GM18951 (cell line): Measurements from ENCODE around the gene PTK6.

ENCODE experiments used
- POLR2A ChIP-seq: IDR thresholded peaks from 4 replicates; pipeline ENCODE4 v1.6.1; 2011; ENCODE audit warnings: mild to moderate bottlenecking; ENCODE audit not compliant: insufficient read length, insufficient read depth; ENCODE audit errors: extremely low read depth
- in situ Hi-C: fragments of 300-500 bp; cut with MboI; formaldehyde crosslinking; loops from one replicate; pipeline ENCODE4 v1.12.0; 2022; ENCODE audit warnings: low sequenced_read_pairs, mixed read lengths, inconsistent platforms; ENCODE audit not compliant: unreplicated experiment

Gene PTK6

DNA sequence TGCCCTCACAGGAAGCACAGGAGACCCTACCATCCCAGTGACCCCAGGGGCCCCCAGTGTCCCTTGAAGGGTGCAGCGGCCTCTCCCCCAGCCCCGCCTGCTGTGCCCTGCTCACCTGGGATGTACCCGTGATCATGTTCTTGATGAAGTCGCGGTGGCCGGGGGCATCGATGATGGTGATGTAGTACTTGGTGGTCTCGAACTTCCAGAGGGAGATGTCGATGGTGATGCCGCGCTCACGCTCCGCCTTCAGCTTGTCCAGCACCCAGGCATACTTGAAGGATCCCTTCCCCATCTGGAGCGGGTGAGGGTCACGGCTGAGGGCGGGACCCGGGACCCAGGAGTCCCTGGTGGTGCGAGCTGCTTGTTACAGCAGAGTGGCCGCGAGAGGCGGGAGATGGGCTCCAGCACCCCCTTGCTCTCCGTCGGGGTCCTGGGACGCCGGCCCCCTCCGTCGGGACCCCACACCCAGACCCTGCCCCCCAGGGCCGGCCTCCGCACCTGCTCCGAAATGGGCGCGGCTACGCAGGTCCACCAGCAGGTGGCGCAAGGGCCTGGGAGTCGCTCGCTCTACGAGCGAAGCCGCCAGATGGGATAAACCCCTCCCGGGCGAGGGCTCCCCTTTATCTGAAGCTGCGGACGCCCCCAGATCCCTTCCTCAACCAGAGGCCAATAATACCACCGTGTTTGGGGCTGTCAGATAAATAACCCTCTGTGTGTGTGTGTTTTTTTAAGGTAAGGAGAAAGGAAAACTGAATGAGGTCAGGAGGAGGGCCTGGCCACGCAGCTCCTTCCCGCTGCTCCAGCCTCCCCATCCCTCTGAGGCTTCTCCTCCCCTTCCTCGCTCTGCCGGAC, 41.2 kb downstream of the PTK6 start:
- TF ChIP-seq POLR2A: no peak
- in situ Hi-C loops: no loop called here

- no peak for TF ChIP-seq POLR2A
- in situ Hi-C loops: no loop called here
Observed at GRCh38 chr20:63495167-63495720, 41.9 kb downstream of the PTK6 start.

DNA sequence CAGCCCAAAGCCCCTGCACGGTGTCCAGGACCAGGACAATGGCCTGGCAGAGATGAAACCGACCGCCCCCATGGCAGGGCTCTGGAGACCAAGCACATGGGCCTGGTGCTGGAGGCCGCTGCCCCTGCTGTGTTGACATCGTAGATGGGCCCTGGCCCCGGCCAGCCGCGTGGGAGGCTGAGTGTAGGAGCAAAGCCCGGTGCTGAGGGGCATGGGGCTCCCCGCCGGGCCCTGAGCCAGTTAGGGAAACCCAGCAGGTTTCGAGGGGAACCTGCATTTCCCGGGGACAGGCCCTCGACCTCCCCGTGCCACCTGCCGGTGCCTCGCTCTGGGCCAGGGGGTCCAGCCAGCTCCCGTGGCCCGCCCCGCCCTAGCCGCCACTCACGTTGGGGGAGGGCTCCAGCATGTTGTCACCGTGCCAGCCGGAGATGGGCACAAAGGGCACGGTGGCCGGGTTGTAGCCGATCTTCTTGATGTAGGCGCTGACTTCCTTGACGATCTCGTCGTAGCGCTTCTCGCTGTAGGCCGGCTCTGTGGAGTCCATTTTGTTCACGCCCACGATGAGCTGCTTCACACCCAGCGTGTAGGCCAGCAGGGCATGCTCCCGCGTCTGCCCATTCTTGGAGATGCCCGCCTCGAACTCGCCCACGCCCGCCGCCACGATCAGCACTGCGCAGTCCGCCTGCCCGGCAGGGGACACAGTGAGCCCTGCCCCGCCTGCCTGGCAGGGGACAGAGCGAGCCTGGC, 42.6 kb downstream of the PTK6 start:
- TF ChIP-seq POLR2A: no peak
- in situ Hi-C loops: no loop called here

- TF ChIP-seq POLR2A: no peak
- in situ Hi-C loops: no loop called here
Observed at GRCh38 chr20:63494084-63494419, 43.1 kb downstream of the PTK6 start.

GRCh38 chr20:63493563-63494020, 43.6 kb downstream of the PTK6 start:
- in situ Hi-C loops: no loop called here
- TF ChIP-seq POLR2A: no peak

DNA sequence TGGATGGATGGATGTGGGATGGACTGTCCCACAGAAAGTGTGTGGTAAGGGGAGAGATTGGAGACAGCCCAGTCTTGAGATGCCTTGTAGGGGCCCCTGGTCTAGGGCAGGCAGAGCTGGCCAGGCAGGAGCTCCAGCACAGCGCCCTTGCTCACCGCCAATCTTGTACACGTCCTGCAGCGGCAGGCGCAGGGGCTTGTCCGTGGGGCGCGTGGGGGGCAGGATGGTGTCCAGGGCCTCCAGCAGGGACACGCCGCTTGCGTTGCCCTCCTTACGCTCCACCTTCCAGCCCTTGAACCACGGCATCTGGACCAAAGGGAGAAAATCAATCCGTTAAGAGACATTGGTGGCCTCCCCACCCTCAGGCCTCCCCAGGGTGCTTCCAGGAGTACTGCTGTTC, 44.2 kb downstream of the PTK6 start:
- in situ Hi-C loops: no loop called here
- TF ChIP-seq POLR2A: no peak

GRCh38 chr20:63492518-63492917, 44.7 kb downstream of the PTK6 start:
- in situ Hi-C loops: no loop called here
- no peak for TF ChIP-seq POLR2A

- TF ChIP-seq POLR2A: no peak
- in situ Hi-C loops: no loop called here
Observed at GRCh38 chr20:63491635-63492230, 45.4 kb downstream of the PTK6 start.

- no peak for TF ChIP-seq POLR2A
- in situ Hi-C loops: no loop called here
Observed at GRCh38 chr20:63491078-63491477, 46.1 kb downstream of the PTK6 start.

GRCh38 chr20:63490416-63490815, 46.8 kb downstream of the PTK6 start:
- in situ Hi-C loops: no loop called here
- TF ChIP-seq POLR2A: no peak

DNA sequence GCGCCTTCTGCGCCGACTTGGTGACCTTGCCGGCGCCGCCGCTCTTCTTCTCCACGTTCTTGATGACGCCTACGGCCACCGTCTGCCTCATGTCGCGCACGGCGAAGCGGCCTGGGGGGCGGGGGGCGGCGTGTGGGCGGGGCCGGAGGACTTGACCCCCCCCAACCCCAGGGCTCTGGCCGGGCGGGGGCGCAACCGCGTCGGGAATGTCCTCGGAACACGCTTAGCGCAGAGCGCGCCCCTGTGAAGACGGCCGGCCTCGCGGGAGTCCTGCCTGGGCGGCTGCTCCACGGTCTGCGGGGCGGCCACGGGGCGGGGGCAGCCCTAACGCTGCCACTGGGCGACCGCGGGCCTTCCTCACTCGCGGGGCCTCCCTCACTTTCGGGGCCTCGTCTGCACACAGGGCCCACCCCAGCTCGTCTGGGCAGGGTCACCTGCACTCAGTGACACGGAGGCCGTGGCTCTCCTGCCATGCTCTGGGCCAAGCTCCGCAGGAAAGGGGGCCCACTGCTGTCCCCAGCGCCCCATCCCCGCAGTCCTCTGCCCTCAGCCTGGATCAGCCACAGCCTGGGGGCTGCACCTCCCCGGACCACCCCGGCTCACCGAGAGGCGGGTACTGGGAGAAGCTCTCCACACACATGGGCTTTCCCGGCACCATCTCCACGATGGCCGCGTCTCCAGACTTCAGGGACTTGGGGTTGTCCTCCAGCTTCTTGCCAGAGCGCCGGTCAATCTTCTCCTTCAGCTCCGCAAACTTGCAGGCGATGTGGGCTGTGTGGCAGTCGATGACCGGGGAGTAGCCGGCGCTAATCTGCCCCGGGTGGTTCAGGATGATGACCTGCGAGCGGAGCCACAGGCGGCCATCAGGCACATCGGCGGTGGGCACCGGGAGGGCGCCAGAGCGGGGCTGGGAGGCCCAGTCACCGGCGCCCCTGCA, 48.6 kb downstream of the PTK6 start:
- no peak for TF ChIP-seq POLR2A
- in situ Hi-C loops: no loop called here

DNA sequence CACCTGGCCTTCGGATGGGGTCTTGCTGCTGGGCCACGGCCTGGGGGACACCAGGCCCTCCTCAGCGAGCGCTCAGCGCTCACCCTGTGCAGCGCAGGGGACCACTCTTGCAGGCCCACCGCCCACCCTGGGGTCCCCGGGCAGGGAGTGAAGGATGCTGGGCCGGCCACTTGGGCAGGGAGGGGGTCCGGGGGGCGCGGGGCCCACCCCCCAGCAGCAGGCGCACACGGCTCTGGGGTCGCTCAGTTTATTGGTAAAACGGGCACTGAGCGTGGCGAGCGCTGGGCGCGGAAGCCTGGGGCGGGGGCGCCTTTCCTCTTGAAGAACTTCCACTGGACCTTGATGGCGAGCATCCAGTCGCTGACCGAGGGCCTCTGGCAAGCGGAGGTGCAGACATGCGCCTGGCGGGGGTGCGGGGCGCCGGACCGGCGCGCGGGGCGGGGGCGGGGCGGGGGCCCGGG, 49.4 kb downstream of the PTK6 start:
- in situ Hi-C loops: no loop called here

DNA sequence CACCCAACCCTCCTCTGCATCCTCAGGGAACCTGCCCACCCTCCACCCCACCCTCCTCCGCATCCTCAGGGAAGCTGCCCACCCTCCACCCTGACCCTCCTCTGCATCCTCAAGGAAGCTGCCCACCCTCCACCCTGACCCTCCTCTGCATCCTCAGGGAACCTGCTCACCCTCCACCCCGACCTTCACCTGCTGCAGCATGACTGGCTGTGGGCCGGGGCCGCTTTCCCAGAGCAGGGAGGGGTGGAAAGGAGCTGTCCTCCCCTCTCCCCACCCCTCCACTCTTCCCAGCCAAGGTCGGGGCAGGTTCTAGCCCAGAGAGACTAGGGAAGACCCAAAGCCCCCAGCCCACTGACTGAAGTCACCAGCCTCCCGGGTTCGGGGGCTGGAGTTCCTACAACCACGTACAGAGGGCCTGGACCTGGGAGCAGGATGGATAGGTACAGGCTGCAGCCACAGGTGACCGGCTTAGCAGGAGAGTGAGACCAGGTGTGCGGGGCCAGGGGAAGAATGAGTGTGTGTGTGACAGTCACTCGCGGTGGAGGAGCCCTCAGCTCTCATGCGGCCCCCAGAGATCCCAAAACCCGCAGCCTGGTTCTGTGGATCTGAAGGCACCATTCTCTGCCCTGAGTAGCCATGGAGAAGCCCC, 49.9 kb downstream of the PTK6 start:
- in situ Hi-C loops: no loop called here
- TF ChIP-seq POLR2A: no peak

More for the DNA sequence above, 49.4 kb downstream of the PTK6 start:
- no peak for TF ChIP-seq POLR2A
